ENCODE data around the gene HTN1. TPM values are rescaled to one million over a fixed set of nuclear protein-coding genes. Genes with fewer than 3 reads are reported as not detected.

Gene HTN1
- polyA plus RNA-seq, 3 donors from 2014 or later = not detected

- no peaks in the 10 kb centered on the region for H3K4me1 Mint-ChIP-seq
- no peak overlapping the region for H3K4me3 Mint-ChIP-seq
- H3K36me3 Mint-ChIP-seq = no peaks in the 10 kb centered on the region
- no peak for DNase-seq
- no peak overlapping the region for H3K27ac Mint-ChIP-seq
- peaks cover 0 to 4% (median 0%) of the 10 kb centered on the region in 6 donors for H3K9me3 Mint-ChIP-seq
- no peaks in the 10 kb centered on the region for H3K27me3 Mint-ChIP-seq (ENCODE audit: low read depth in 3 of 3)
Observed at GRCh38 chr4:70080205-70080604, 30.0 kb downstream of the HTN1 start.

DNA sequence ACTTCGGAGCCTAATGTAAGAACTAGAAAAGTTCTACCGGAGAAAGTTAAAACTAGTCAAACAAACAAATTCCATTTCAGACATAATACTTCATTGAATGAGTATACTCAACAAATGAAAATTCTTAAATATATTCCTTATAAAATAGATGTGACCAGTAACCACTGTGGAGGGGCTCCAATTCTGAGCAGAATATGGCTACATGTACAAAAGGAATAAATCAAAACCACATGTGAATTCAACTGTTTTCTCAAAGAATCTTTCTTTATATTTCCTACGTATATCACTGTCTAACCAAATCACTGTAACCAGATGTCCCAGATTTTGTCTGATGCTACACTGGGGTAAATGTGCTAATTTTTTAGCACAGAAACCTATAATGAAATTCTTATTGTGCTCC is 49.0 kb downstream of the HTN1 start:
- Mint-ChIP-seq H3K4me3 (no peak overlapping the region), H3K9me3 (peaks cover 0 to 17% (median 5%) of the 10 kb centered on the region in 6 donors), H3K27ac (no peak overlapping the region), H3K36me3 (no peaks in the 10 kb centered on the region), H3K4me1 (no peaks in the 10 kb centered on the region), H3K27me3 (ENCODE audit: low read depth in 3 of 3) (no peaks in the 10 kb centered on the region)
- no peak for DNase-seq

Other genes with a start within 250 kb of the HTN1 start
- gene SULT1E1, start 190.3 kb upstream of the HTN1 start, polyA plus RNA-seq = under 1 TPM in 1 of 3 donors, not detected in 2; 0.23 TPM
- 1 to 10 TPM in 1 of 3 donors, under 1 TPM in 1, not detected in 1; 0.46 to 1.5 TPM for gene CSN1S1, start 119.4 kb upstream of the HTN1 start, polyA plus RNA-seq
- not detected for gene CSN2, start 84.7 kb upstream of the HTN1 start, polyA plus RNA-seq
- not detected for gene STATH, start 54.5 kb upstream of the HTN1 start, polyA plus RNA-seq
- not detected for gene HTN3, start 22.0 kb upstream of the HTN1 start, polyA plus RNA-seq
- gene PRR27, start 103.8 kb downstream of the HTN1 start, polyA plus RNA-seq = not detected
- gene ODAM, start 145.3 kb downstream of the HTN1 start, polyA plus RNA-seq = not detected
- gene FDCSP, start 175.7 kb downstream of the HTN1 start, polyA plus RNA-seq = not detected
- not detected for gene CSN3, start 192.2 kb downstream of the HTN1 start, polyA plus RNA-seq

Data from immature natural killer cell (primary cell).